ENCODE results near the gene EPOP. TPM values are rescaled to one million over a fixed set of nuclear protein-coding genes. Genes with fewer than 3 reads are reported as not detected.

Gene EPOP
- total and polyA plus RNA-seq, 2 experiments from 2014 or later: 0.42 to 2.4 TPM

GRCh38 chr17:38709864-38710603, 35.3 kb upstream of the EPOP start (continued):
- TF ChIP-seq ZNF462 (CRISPR knock-in tag; IDR thresholded peaks at IDR 0.05) (no peak), EZH2phosphoT487 (IDR thresholded peaks at IDR 0.05; ENCODE audit: unreplicated experiment) (no peak)

- DNase-seq (ENCODE audit: low spot score) (no peak), ATAC-seq (no peak)
- Histone ChIP-seq H3K27me3 (ENCODE audit: insufficient read depth) (peaks cover 57% of the 10 kb centered on the region), H3F3A (replicated peaks; ENCODE audit: low read depth) (peaks cover 26% of the 10 kb centered on the region), H3K4me3 (no peak overlapping the region), H3K79me2 (replicated peaks; ENCODE audit: insufficient read depth) (no peaks in the 10 kb centered on the region), H3K4me2 (no peak overlapping the region), H3K27ac (ENCODE audit: low read depth) (no peak overlapping the region), H2AFZ (no peak overlapping the region), H3K4me1 (ENCODE audit: insufficient read depth) (peaks cover 39% of the 10 kb centered on the region), H4K20me1 (replicated peaks; ENCODE audit: insufficient read depth) (peaks cover 5% of the 10 kb centered on the region; the same call in 1 of the 2 replicates), H3K36me3 (ENCODE audit: insufficient read depth) (no peaks in the 10 kb centered on the region), H3K9me2 (ENCODE audit: insufficient read depth) (no peaks in the 10 kb centered on the region)
- H3K9me3 Mint-ChIP-seq: peaks cover 3% of the 10 kb centered on the region; the same call in 2 of the 3 replicates
- H3K4me3 Mint-ChIP-seq: no peak overlapping the region
- H3K27ac Mint-ChIP-seq: no peak overlapping the region
- peaks cover 14% of the 10 kb centered on the region for H3K36me3 Mint-ChIP-seq (ENCODE audit: low read depth)
- peaks cover 69% of the 10 kb centered on the region for H3K4me1 Mint-ChIP-seq
- TF ChIP-seq EZH2 (IDR thresholded peaks at IDR 0.05; ENCODE audit: low read depth, unreplicated experiment): no peak
- TF ChIP-seq ETS1 (IDR thresholded peaks at IDR 0.05): no peak
- peaks cover 54% of the 10 kb centered on the region for H3K27me3 Mint-ChIP-seq (ENCODE audit: insufficient read depth, low read depth, poor library complexity)
These were observed 34.5 kb upstream of the EPOP start for GRCh38 chr17:38709104-38709820.

Data from GM23338 (cell line).